H1 (cell line): Measurements from ENCODE around the gene COPG1. TPM values are rescaled to one million over a fixed set of nuclear protein-coding genes. Genes with fewer than 3 reads are reported as not detected.

Experiments
- CTCF ChIA-PET: fragments of 300-600 bp; sonication (Branson Sonifier 250); formaldehyde crosslinking; loops from one replicate; lab custom pipeline; 2021; ENCODE audit not compliant: partially characterized antibody; lab: Charles Lee
- POLR2A ChIA-PET: fragments of 300-600 bp; sonication (Branson Sonifier 250); formaldehyde crosslinking; loops from one replicate; lab custom pipeline; 2021; ENCODE audit warnings: inconsistent platforms; ENCODE audit not compliant: partially characterized antibody; lab: Charles Lee
- DNase-seq, 2 experiments: peaks; one replicate each; pipeline versions ENCODE4 v3.0.0 to v3.0.0-alpha.2; 2010 to 2022; ENCODE audit warnings: low spot score in 2 of 2, low read depth in 1 of 2, mixed read lengths in 1 of 2
- FAIRE-seq: peaks from 2 replicates; lab custom pipeline; 2011; peaks lifted over from hg19 to GRCh38; lab: Jason Lieb, UNC
- H2AFZ ChIP-seq: 2 replicates; pipeline ENCODE4 v1.8.1; 2012; ENCODE audit warnings: low read length, inconsistent platforms
- H2AK5ac ChIP-seq: 2 replicates; pipeline ENCODE4 v1.6.1; 2013; ENCODE audit warnings: low read depth, low read length
- H2BK120ac ChIP-seq: replicated peaks from 2 replicates; pipeline ENCODE3; 2013; ENCODE audit warnings: low read depth, low read length, inconsistent platforms
- H2BK12ac ChIP-seq: 2 replicates; pipeline ENCODE4 v1.6.1; 2013; ENCODE audit warnings: low read depth, low read length
- H2BK15ac ChIP-seq: 2 replicates; pipeline ENCODE4 v1.6.1; 2013; ENCODE audit warnings: low read length
- H2BK20ac ChIP-seq: 2 replicates; pipeline ENCODE4 v1.6.1; 2013; ENCODE audit warnings: low read length
- H2BK5ac ChIP-seq: 2 replicates; pipeline ENCODE4 v1.6.1; 2013; ENCODE audit warnings: low read depth, low read length
- H3K14ac ChIP-seq: 2 replicates; pipeline ENCODE4 v1.6.1; 2013; ENCODE audit warnings: inconsistent platforms; ENCODE audit not compliant: insufficient read length
- H3K18ac ChIP-seq: 2 replicates; pipeline ENCODE4 v1.6.1; 2013; ENCODE audit warnings: low read length; ENCODE audit errors: extremely low read depth
- H3K23ac ChIP-seq: 2 replicates; pipeline ENCODE4 v1.6.1; 2013; ENCODE audit warnings: inconsistent platforms; ENCODE audit not compliant: insufficient read length
- H3K23me2 ChIP-seq: 2 replicates; pipeline ENCODE4 v1.6.1; 2013; ENCODE audit warnings: low read depth, low read length
- H3K27ac ChIP-seq: 2 replicates; pipeline ENCODE4 v1.6.1; 2011; ENCODE audit warnings: low read depth, low read length, inconsistent platforms
- H3K27me3 ChIP-seq, 4 experiments: replicated peaks in 1 of 4; 1 replicate in 1 of 4; 2 replicates in 3 of 4; pipeline versions ENCODE4 v1.6.1 to v1.8.1; 2011 to 2013; ENCODE audit warnings: low read length in 3 of 4, mild to moderate bottlenecking in 3 of 4, inconsistent platforms in 2 of 4, mixed read lengths in 2 of 4, moderate library complexity in 1 of 4; ENCODE audit not compliant: control insufficient read depth in 3 of 4, insufficient read depth in 3 of 4; ENCODE audit errors: extremely low read depth in 1 of 4
- H3K36me3 ChIP-seq, 4 experiments: 2 replicates each; pipeline versions ENCODE4 v1.6.1 to v1.8.1; 2011 to 2013; ENCODE audit warnings: mild to moderate bottlenecking in 4 of 4, low read length in 3 of 4, moderate library complexity in 2 of 4, control low read depth in 1 of 4, inconsistent platforms in 1 of 4; ENCODE audit not compliant: insufficient read depth in 4 of 4, control insufficient read depth in 2 of 4
- H3K4ac ChIP-seq: replicated peaks from 2 replicates; pipeline ENCODE3; 2013; ENCODE audit warnings: low read length, low read depth, mixed read lengths, inconsistent platforms; ENCODE audit not compliant: insufficient read length
- H3K4me1 ChIP-seq, 4 experiments: replicated peaks in 1 of 4; 1 replicate in 1 of 4; 2 replicates in 3 of 4; pipeline versions ENCODE4 v1.6.1 to v1.8.1; 2011 to 2013; ENCODE audit warnings: low read length in 3 of 4, inconsistent platforms in 2 of 4, mixed read lengths in 1 of 4; ENCODE audit not compliant: insufficient read depth in 4 of 4, control insufficient read depth in 3 of 4
- H3K4me2 ChIP-seq, 2 experiments: 2 replicates each; pipeline versions ENCODE4 v1.6.1 to v1.8.1; 2011 to 2013; ENCODE audit warnings: low read depth in 2 of 2, low read length in 2 of 2, control low read depth in 1 of 2, inconsistent platforms in 1 of 2, mild to moderate bottlenecking in 1 of 2; ENCODE audit not compliant: insufficient read depth in 1 of 2
- H3K4me3 ChIP-seq, 4 experiments: fragments of 200-600, 300-600 bp in 1 of 4; sonication (generic), shearing (Covaris generic), sonication (Bioruptor Twin) in 1 of 4; 2 replicates each; pipeline versions ENCODE4 v1.5.1 to v1.8.1; 2011 to 2016; ENCODE audit warnings: low read length in 4 of 4, low read depth in 3 of 4, control low read depth in 2 of 4, inconsistent platforms in 2 of 4, mild to moderate bottlenecking in 2 of 4, mixed read lengths in 1 of 4, moderate library complexity in 1 of 4; ENCODE audit not compliant: insufficient read depth in 2 of 4; ENCODE audit errors: extremely low read depth in 1 of 4
- H3K56ac ChIP-seq: replicated peaks from 2 replicates; pipeline ENCODE3; 2013; ENCODE audit warnings: low read depth, mild to moderate bottlenecking, mixed read lengths, low read length, inconsistent platforms; ENCODE audit not compliant: insufficient read length
- H3K79me1 ChIP-seq: 2 replicates; pipeline ENCODE4 v1.6.1; 2013; ENCODE audit warnings: low read depth, low read length, control low read depth
- H3K79me2 ChIP-seq, 2 experiments: 2 replicates each; pipeline versions ENCODE4 v1.6.1 to v1.8.1; 2012 to 2013; ENCODE audit warnings: low read length in 2 of 2, mild to moderate bottlenecking in 2 of 2, inconsistent platforms in 1 of 2; ENCODE audit not compliant: insufficient read depth in 2 of 2, control insufficient read depth in 1 of 2
- H3K9ac ChIP-seq, 4 experiments: replicated peaks in 1 of 4; 1 replicate in 1 of 4; 2 replicates in 3 of 4; pipeline versions ENCODE4 v1.6.1 to v1.8.1; 2011 to 2013; ENCODE audit warnings: low read depth in 3 of 4, low read length in 3 of 4, control low read depth in 2 of 4, mild to moderate bottlenecking in 2 of 4, moderate library complexity in 2 of 4, inconsistent platforms in 1 of 4; ENCODE audit errors: extremely low read depth in 1 of 4
- H3K9me3 ChIP-seq, 2 experiments: 2 replicates each; pipeline versions ENCODE4 v1.6.1 to v1.8.1; 2012 to 2013; ENCODE audit warnings: mild to moderate bottlenecking in 2 of 2, moderate library complexity in 2 of 2, control low read depth in 1 of 2, inconsistent platforms in 1 of 2, low read depth in 1 of 2, low read length in 1 of 2, mixed read lengths in 1 of 2; ENCODE audit not compliant: insufficient read depth in 2 of 2
- H4K20me1 ChIP-seq, 2 experiments: replicated peaks in 1 of 2; 2 replicates each; pipeline versions ENCODE3 to v1.8.1; 2011 to 2013; ENCODE audit warnings: inconsistent platforms in 2 of 2, low read length in 2 of 2, mild to moderate bottlenecking in 1 of 2; ENCODE audit not compliant: insufficient read depth in 2 of 2, control insufficient read depth in 1 of 2
- H4K5ac ChIP-seq: 2 replicates; pipeline ENCODE4 v1.6.1; 2013; ENCODE audit warnings: low read length, low read depth, mixed read lengths, inconsistent platforms; ENCODE audit not compliant: insufficient read length
- H4K8ac ChIP-seq: 2 replicates; pipeline ENCODE4 v1.8.0; 2013; ENCODE audit warnings: mild to moderate bottlenecking, moderate library complexity, low read length, inconsistent platforms; ENCODE audit not compliant: insufficient read depth; ENCODE audit errors: extremely low read depth
- H4K91ac ChIP-seq: replicated peaks from 2 replicates; pipeline ENCODE3; 2013; ENCODE audit warnings: low read length, mixed read lengths, inconsistent platforms; ENCODE audit not compliant: insufficient read length
- ATF2 ChIP-seq: IDR thresholded peaks from 2 replicates; pipeline ENCODE4 v1.6.1; 2012; ENCODE audit warnings: low read length, inconsistent platforms
- ATF3 ChIP-seq: IDR thresholded peaks from 2 replicates; pipeline ENCODE4 v1.6.1; 2011; ENCODE audit warnings: low read depth, mild to moderate bottlenecking, low read length; ENCODE audit not compliant: insufficient read depth
- E2F6 ChIP-seq: IDR thresholded peaks from 2 replicates; pipeline ENCODE4 v1.6.1; 2012; ENCODE audit warnings: inconsistent platforms
- EGR1 ChIP-seq: IDR thresholded peaks from 2 replicates; pipeline ENCODE4 v1.6.1; 2011; ENCODE audit warnings: low read depth, low read length, borderline replicate concordance
- GTF2F1 ChIP-seq: IDR thresholded peaks from 2 replicates; pipeline ENCODE4 v1.6.1; 2012; ENCODE audit warnings: low read depth, low read length, improper control_type of control experiment, borderline replicate concordance
- KDM1A ChIP-seq: fragments of 200-600, 300-600 bp; sonication (generic); IDR thresholded peaks from 2 replicates; pipeline ENCODE4 v1.7.1; 2016; ENCODE audit warnings: mild to moderate bottlenecking, low read length, borderline replicate concordance
- POLR2A ChIP-seq, 2 experiments: IDR thresholded peaks; 1 replicate in 1 of 2; 2 replicates in 1 of 2; pipeline ENCODE4 v1.6.1; 2011; ENCODE audit warnings: low read depth in 2 of 2, low read length in 2 of 2, mild to moderate bottlenecking in 2 of 2; ENCODE audit errors: control extremely low read depth in 1 of 2
- SIRT6 ChIP-seq: IDR thresholded peaks from one replicate; pipeline ENCODE4 v1.7.1; 2012; ENCODE audit warnings: low read length, inconsistent platforms
- TAF1 ChIP-seq: IDR thresholded peaks from 2 replicates; pipeline ENCODE4 v1.6.1; 2011; ENCODE audit warnings: mild to moderate bottlenecking, low read depth, low read length
- WGBS, 2 experiments: shearing (Covaris generic) in 1 of 2; methylation state at CpG; one replicate each; pipeline versions ENCODE4 v1.1.6 to v1.1.7; 2013 to 2015; ENCODE audit warnings: low lambda C conversion rate in 2 of 2, mixed read lengths in 2 of 2, inconsistent platforms in 1 of 2, low coverage in 1 of 2, missing lambda C conversion rate in 1 of 2; ENCODE audit not compliant: insufficient replicate concordance in 2 of 2, insufficient coverage in 1 of 2, insufficient read length in 1 of 2; ENCODE audit errors: extremely low coverage in 1 of 2, missing lambda C conversion rate in 1 of 2; 5-methylcytosine and 5-hydroxymethylcytosine counted together
- polyA plus RNA-seq, 7 experiments: library from polyadenylated mRNA; depleted of rRNA in 3 of 7; stranded (reverse) in 5 of 7; unstranded in 2 of 7; fragments of >200 nt in 5 of 7; fragments of 200-250 nt in 2 of 7; gene quantifications; 1 replicate in 5 of 7; 2 replicates in 1 of 7; 4 replicates in 1 of 7; pipeline versions ENCODE4 v1.2.1 to v1.2.3, GENCODE V29; 2011 to 2013; ENCODE audit warnings: missing spikeins in 2 of 7, mixed read lengths in 2 of 7
- total RNA-seq: library from RNA; stranded (reverse); fragmentation: NEBNext Ultra II Directional; extraction: Animal tissue kit (Norgen Biotek cat#: 25700); gene quantifications from 2 replicates; pipeline ENCODE4 v1.2.1, GENCODE V29; 2021

Gene COPG1
- total and polyA plus RNA-seq, 2 of the 8 experiments (the other 6 are each of a cell fraction or from before 2014, with no cell fraction given): 52.7 to 106 TPM

GRCh38 chr3:129238945-129239705 lies 10.3 kb upstream of the COPG1 start:
- ChIA-PET POLR2A (interaction anchor here (1.3 to 4.9 kb wide), 6 partner anchors 9 to 120 kb away, joined by 4 to 26 read pairs (median 7); partner anchors contain the start of genes CNBP and COPG1), CTCF (interaction anchor here (0.9 to 1.9 kb wide), 5 partner anchors 9 to 77 kb away, joined by 3 to 5 read pairs (median 4); no protein-coding TSS in a partner anchor)
- FAIRE-seq: no peak

More at GRCh38 chr3:129238945-129239705, 10.3 kb upstream of the COPG1 start:
- no peak overlapping the region for H4K5ac ChIP-seq
- no peak overlapping the region for H3K9ac ChIP-seq
- H3K79me2 ChIP-seq: no peaks in the 10 kb centered on the region
- no peaks in the 10 kb centered on the region for H3K27me3 ChIP-seq
- H3K56ac ChIP-seq: no peak overlapping the region
- H3K23ac ChIP-seq: no peak overlapping the region
- H3K18ac ChIP-seq: no peak overlapping the region
- peaks cover 0 to 5% (median 1%) of the 10 kb centered on the region in 4 experiments; a peak in 4 of 7 replicates for H3K4me1 ChIP-seq
- no peaks in the 10 kb centered on the region for H3K9me3 ChIP-seq
- WGBS, 2 experiments: 92% methylated on average over 8 of the region's 8 CpGs; no CpG with 5 or more reads in 1 of the 2 experiments
- H2BK120ac ChIP-seq: no peak overlapping the region
- no peak overlapping the region for H4K91ac ChIP-seq
- no peak overlapping the region for H2BK12ac ChIP-seq
- no peaks in the 10 kb centered on the region for H3K23me2 ChIP-seq
- H3K36me3 ChIP-seq: no peaks in the 10 kb centered on the region
- no peaks in the 10 kb centered on the region for H3K79me1 ChIP-seq
- H2AFZ ChIP-seq: 0 out of 2 replicates have a peak overlapping the region, but pooled peaks have one; percentile 64
- DNase-seq: no peak
- no peak overlapping the region for H3K4ac ChIP-seq
- no peak overlapping the region for H2BK15ac ChIP-seq
- no peak overlapping the region for H4K8ac ChIP-seq
- no peak overlapping the region for H3K4me2 ChIP-seq
- no peak overlapping the region for H3K27ac ChIP-seq
- no peak overlapping the region for H2BK5ac ChIP-seq
- no peaks in the 10 kb centered on the region for H4K20me1 ChIP-seq
- no peak overlapping the region for H3K4me3 ChIP-seq
- no peak overlapping the region for H3K14ac ChIP-seq
- no peak overlapping the region for H2AK5ac ChIP-seq
- no peak overlapping the region for H2BK20ac ChIP-seq
- no peak for TF ChIP-seq ATF3
- TF ChIP-seq EGR1: no peak
- TF ChIP-seq E2F6: no peak
- TF ChIP-seq POLR2A (IDR thresholded peaks at IDR 0.05; ENCODE audit: control extremely low read depth in 1 of 2, low read depth in 2 of 2, low read length in 2 of 2): no peak
- no peak for TF ChIP-seq KDM1A
- TF ChIP-seq SIRT6: no peak
- TF ChIP-seq GTF2F1: no peak
- no peak for TF ChIP-seq ATF2
- no peak for TF ChIP-seq TAF1
